ENCODE results near the gene USP32. TPM values are rescaled to one million over a fixed set of nuclear protein-coding genes. Genes with fewer than 3 reads are reported as not detected.

The USP32 gene
- total RNA-seq, 4 donors from 2014 or later = 14.7 to 86.0 (median 54.8) TPM

- Histone ChIP-seq H3K4me1 (peaks cover 0 to 3% (median 0%) of the 10 kb centered on the region in 4 donors), H3K36me3 (no peaks in the 10 kb centered on the region), H3K27ac (no peak overlapping the region), H3K9me3 (no peaks in the 10 kb centered on the region), H3K27me3 (peaks cover 38% of the 10 kb centered on the region), H3K4me3 (no peak overlapping the region)
- in situ Hi-C loops (cut with MboI; ENCODE audit: low pct_ligation_motif_present in 1 of 4, low pct_unique_long_range_greater_than_20kb in 1 of 4, low sequenced_read_pairs in 3 of 4) (no loop called here), intact Hi-C loops (cut with DNase I; ENCODE audit: low total_unique reads) (loop anchor here (10.0 kb wide), 1 partner anchor 54 kb away; no protein-coding TSS in a partner anchor)
- TF ChIP-seq CTCF (IDR thresholded peaks at IDR 0.05) (no peak), POLR2A (IDR thresholded peaks at IDR 0.05) (no peak), EP300 (IDR thresholded peaks at IDR 0.05; ENCODE audit: low read depth) (no peak), POLR2AphosphoS5 (IDR thresholded peaks at IDR 0.05) (no peak)
- no peak for DNase-seq
- 57 to 58% methylated on average over 2 to 19 of the region's 19 CpGs for WGBS, 2 donors (ENCODE audit: low coverage in 1 of 2)
Observed at GRCh38 chr17:60158751-60159478, 233.0 kb downstream of the USP32 start.

- Histone ChIP-seq H3K27me3 (peaks cover 44% of the 10 kb centered on the region), H3K36me3 (no peaks in the 10 kb centered on the region), H3K9me3 (no peaks in the 10 kb centered on the region), H3K4me3 (no peak overlapping the region), H3K4me1 (peaks cover 0 to 6% (median 0%) of the 10 kb centered on the region in 4 donors), H3K27ac (no peak overlapping the region)
- intact Hi-C loops (cut with DNase I; ENCODE audit: low total_unique reads) (loop anchor here (10.0 kb wide), 1 partner anchor 53 kb away; no protein-coding TSS in a partner anchor), in situ Hi-C loops (cut with MboI; ENCODE audit: low pct_ligation_motif_present in 1 of 4, low pct_unique_long_range_greater_than_20kb in 1 of 4, low sequenced_read_pairs in 3 of 4) (no loop called here)
- WGBS, 2 donors (ENCODE audit: low coverage in 1 of 2) = 78 to 80% methylated on average over 2 to 18 of the region's 18 CpGs
- DNase-seq = no peak
- TF ChIP-seq EP300 (IDR thresholded peaks at IDR 0.05; ENCODE audit: low read depth) = no peak
- TF ChIP-seq POLR2A (IDR thresholded peaks at IDR 0.05) = no peak
- no peak for TF ChIP-seq POLR2AphosphoS5 (IDR thresholded peaks at IDR 0.05)
- no peak for TF ChIP-seq CTCF (IDR thresholded peaks at IDR 0.05)
Observed at GRCh38 chr17:60157487-60158040, 234.4 kb downstream of the USP32 start.

GRCh38 chr17:60156746-60157145 is 235.2 kb downstream of the USP32 start:
- in situ Hi-C loops (cut with MboI; ENCODE audit: low pct_ligation_motif_present in 1 of 4, low pct_unique_long_range_greater_than_20kb in 1 of 4, low sequenced_read_pairs in 3 of 4) (no loop called here), intact Hi-C loops (cut with DNase I; ENCODE audit: low total_unique reads) (loop anchor here (10.0 kb wide), 1 partner anchor 52 kb away; no protein-coding TSS in a partner anchor)
- TF ChIP-seq POLR2A (IDR thresholded peaks at IDR 0.05) (no peak), CTCF (IDR thresholded peaks at IDR 0.05) (no peak), POLR2AphosphoS5 (IDR thresholded peaks at IDR 0.05) (no peak), EP300 (IDR thresholded peaks at IDR 0.05; ENCODE audit: low read depth) (no peak)
- Histone ChIP-seq H3K4me3 (no peak overlapping the region), H3K27ac (no peak overlapping the region), H3K9me3 (no peaks in the 10 kb centered on the region), H3K4me1 (peaks cover 0 to 9% (median 1%) of the 10 kb centered on the region in 4 donors), H3K36me3 (no peaks in the 10 kb centered on the region), H3K27me3 (peaks cover 51% of the 10 kb centered on the region)
- no peak for DNase-seq
- WGBS, 2 donors (ENCODE audit: low coverage in 1 of 2) = 81 to 82% methylated on average over 6 to 8 of the region's 8 CpGs

- DNase-seq = no peak
- peaks cover 0 to 10% (median 4%) of the 10 kb centered on the region in 4 donors for H3K4me1 ChIP-seq
- no peaks in the 10 kb centered on the region for H3K36me3 ChIP-seq
- peaks cover 60% of the 10 kb centered on the region for H3K27me3 ChIP-seq
- TF ChIP-seq EP300 (IDR thresholded peaks at IDR 0.05; ENCODE audit: low read depth) (no peak), POLR2AphosphoS5 (IDR thresholded peaks at IDR 0.05) (no peak), CTCF (IDR thresholded peaks at IDR 0.05) (no peak), POLR2A (IDR thresholded peaks at IDR 0.05) (no peak)
- intact Hi-C loops (cut with DNase I; ENCODE audit: low total_unique reads) = loop anchor here (10.0 kb wide), 1 partner anchor 51 kb away; no protein-coding TSS in a partner anchor
- 70 to 75% methylated on average over 2 to 9 of the region's 9 CpGs for WGBS, 2 donors (ENCODE audit: low coverage in 1 of 2)
- no peak overlapping the region for H3K27ac ChIP-seq
- H3K9me3 ChIP-seq = no peaks in the 10 kb centered on the region
- in situ Hi-C loops (cut with MboI; ENCODE audit: low pct_ligation_motif_present in 1 of 4, low pct_unique_long_range_greater_than_20kb in 1 of 4, low sequenced_read_pairs in 3 of 4) = no loop called here
- no peak overlapping the region for H3K4me3 ChIP-seq
Observed at GRCh38 chr17:60155815-60156214, 236.1 kb downstream of the USP32 start.
